ENCODE results near the gene ZNF212. TPM values are rescaled to one million over a fixed set of nuclear protein-coding genes. Genes with fewer than 3 reads are reported as not detected.

Gene ZNF212
- total RNA-seq, 4 donors from 2014 or later, result 9.0 to 25.0 (median 14.0) TPM

DNA sequence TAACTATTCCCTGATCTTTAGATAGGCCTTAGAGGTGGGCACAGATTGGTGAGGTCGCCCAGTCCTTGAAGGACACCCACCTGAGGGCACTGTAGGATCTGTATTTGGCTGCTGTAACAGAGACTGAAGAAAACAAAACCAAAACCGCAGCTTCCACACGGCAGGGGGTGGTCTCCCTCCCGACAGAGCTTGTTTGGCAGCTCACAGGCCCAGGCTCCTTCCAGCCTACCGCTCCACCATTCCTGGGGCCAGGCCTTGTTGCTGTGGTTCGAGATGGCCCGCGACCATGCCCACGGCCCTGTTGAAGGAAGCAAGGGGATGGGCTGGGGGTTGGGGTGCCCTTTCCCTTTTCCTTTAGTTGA, 53.0 kb downstream of the ZNF212 start:
- intact Hi-C loops (cut with DNase I; ENCODE audit: low total_unique reads), result no loop called here
- 78 to 83% methylated on average over 9 of the region's 9 CpGs for WGBS, 2 donors
- no peak overlapping the region for H3K4me3 ChIP-seq (ENCODE audit: low read depth, poor library complexity, severe bottlenecking)
- TF ChIP-seq, protein P1, sequence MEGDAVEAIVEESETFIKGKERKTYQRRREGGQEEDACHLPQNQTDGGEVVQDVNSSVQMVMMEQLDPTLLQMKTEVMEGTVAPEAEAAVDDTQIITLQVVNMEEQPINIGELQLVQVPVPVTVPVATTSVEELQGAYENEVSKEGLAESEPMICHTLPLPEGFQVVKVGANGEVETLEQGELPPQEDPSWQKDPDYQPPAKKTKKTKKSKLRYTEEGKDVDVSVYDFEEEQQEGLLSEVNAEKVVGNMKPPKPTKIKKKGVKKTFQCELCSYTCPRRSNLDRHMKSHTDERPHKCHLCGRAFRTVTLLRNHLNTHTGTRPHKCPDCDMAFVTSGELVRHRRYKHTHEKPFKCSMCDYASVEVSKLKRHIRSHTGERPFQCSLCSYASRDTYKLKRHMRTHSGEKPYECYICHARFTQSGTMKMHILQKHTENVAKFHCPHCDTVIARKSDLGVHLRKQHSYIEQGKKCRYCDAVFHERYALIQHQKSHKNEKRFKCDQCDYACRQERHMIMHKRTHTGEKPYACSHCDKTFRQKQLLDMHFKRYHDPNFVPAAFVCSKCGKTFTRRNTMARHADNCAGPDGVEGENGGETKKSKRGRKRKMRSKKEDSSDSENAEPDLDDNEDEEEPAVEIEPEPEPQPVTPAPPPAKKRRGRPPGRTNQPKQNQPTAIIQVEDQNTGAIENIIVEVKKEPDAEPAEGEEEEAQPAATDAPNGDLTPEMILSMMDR (IDR thresholded peaks at IDR 0.05), result no peak
- no peak for TF ChIP-seq POLR2A (IDR thresholded peaks at IDR 0.05)
- DNase-seq (ENCODE audit: low spot score in 2 of 2), result no peak

DNA sequence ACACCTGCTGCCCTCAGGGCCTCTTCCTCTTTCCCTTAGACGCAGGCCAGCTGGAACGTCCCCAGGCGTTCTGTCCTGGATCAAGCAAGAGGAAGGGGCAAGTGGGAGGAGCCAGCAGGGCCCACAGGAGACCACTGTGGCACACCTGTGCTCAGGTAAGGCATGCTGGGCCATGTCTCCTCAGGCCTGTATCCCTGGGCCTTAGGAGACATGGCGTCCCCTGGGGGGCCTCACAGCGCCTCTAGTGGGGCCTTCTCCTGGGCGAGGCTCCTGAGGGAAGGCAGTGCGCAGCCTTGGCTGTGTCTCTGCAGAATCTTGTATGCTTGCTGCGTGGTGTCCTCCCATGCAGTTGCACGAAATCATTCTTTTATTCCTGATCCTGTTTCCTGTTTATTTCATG, 53.9 kb downstream of the ZNF212 start:
- TF ChIP-seq POLR2A (IDR thresholded peaks at IDR 0.05), result no peak
- TF ChIP-seq, protein P1 (IDR thresholded peaks at IDR 0.05), result no peak
- 77 to 85% methylated on average over 5 to 9 of the region's 9 CpGs for WGBS, 2 donors
- intact Hi-C loops (cut with DNase I; ENCODE audit: low total_unique reads), result no loop called here
- no peak overlapping the region for H3K4me3 ChIP-seq (ENCODE audit: low read depth, poor library complexity, severe bottlenecking)
- no peak for DNase-seq (ENCODE audit: low spot score in 2 of 2)

DNA sequence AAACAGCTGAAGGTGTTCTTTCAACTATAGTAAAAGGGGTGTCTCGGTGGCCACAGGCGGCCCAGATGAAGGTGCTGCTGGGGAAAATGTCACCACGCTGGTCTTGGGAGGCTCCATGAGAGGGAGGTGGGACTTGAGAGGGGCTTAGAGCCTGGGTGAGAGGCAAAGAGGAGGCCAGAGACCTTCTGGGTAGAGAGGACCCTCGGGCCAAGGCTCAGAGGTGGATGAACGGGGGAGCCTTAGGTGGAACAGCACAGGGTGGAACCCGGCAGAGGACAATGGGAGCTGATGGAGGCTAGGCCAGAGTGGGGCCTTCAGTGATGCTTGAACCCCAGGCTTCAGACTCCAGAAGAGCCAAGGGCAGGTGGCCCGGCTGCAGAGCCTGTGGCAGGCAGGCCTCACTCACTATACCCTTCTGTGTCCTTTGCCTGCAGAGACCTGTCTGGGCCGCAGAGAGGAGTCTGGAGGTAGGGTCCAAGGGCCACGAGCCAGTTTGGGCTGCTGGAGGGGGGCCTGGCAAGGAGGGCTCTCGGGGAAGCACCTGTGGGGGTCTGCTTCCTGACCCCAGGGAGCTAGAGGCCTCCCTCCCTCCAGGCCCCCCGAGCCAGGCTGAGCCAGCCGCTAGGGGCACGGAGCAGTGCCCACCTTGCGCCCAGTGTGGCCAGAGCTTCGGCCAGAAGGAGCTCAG, 54.6 kb downstream of the ZNF212 start:
- no peak for TF ChIP-seq POLR2A (IDR thresholded peaks at IDR 0.05)
- TF ChIP-seq, protein P1 (IDR thresholded peaks at IDR 0.05), result no peak
- intact Hi-C loops (cut with DNase I; ENCODE audit: low total_unique reads), result no loop called here
- WGBS, 2 donors, result 93% methylated on average over 11 to 15 of the region's 15 CpGs

DNA sequence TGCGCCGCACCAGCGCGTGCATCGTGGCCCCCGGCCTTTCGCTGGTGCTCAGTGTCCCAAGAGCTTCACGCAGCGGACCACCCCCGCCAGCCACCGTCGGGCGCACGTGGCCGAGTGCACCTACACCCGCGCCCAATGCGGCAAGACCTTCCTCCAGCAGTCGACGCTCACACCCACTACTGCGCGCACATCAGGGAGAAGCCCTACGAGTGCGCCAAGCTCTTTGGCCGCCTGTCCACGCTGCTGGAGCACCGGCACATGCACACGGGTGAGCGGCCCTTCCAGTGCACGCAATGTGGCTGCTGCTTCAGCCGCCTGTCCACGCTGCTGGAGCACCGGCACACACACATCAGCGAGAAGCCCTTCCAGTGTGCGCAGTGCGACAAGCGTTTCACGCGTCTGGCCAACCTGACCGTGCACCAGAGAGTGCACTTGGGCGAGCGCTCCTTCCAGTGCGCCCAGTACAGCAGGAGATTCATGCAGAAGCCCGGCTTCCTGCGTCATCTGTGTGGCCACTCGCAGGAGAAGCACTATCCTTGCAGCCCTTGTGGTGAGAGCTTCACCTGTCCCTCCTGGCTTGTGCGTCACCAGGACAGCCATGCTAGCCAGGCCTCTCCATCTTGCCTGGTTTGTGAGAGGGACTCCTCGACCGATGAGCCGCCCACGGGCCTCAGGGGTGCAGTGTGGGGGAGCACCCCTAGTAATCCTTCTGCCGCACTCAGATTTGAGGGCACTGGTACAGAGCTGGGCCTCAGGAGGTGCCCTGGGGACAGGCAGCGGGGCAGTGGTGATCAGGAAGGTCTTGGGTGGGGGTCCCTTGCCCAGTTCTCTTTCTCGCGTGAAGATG, 55.4 kb downstream of the ZNF212 start:
- DNase-seq (ENCODE audit: low spot score in 2 of 2), result peak in 1 of 2 donors; percentile 79
- WGBS, 2 donors, result 95 to 98% methylated on average over 43 to 45 of the region's 55 CpGs
- intact Hi-C loops (cut with DNase I; ENCODE audit: low total_unique reads), result no loop called here
- H3K4me3 ChIP-seq (ENCODE audit: low read depth, poor library complexity, severe bottlenecking), result no peak overlapping the region
- TF ChIP-seq, protein P1 (IDR thresholded peaks at IDR 0.05), result no peak
- TF ChIP-seq POLR2A (IDR thresholded peaks at IDR 0.05), result no peak

More for the DNA sequence above, 54.6 kb downstream of the ZNF212 start:
- H3K4me3 ChIP-seq (ENCODE audit: low read depth, poor library complexity, severe bottlenecking), result no peak overlapping the region
- peak in 1 of 2 donors; percentile 69 for DNase-seq (ENCODE audit: low spot score in 2 of 2)

DNA sequence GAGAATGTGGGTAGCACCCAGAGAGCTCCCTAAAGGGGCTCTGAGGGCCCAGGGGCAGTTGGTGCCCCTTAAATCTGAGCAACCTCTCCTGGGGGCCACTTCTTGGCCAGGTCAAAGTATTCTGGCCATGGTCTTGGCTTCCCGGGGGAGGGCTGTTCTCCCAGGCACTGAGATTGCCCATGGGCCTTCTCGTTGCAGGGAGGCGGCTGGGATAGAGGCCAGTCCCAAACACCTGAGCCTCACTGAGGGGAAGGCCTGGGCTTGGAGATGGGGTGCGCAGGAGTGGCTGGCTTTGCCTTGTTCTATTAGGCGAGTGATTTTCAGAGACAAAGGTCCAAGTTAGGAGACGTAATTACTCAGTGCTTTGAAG, 56.0 kb downstream of the ZNF212 start:
- WGBS, 2 donors, result 89 to 93% methylated on average over 6 of the region's 6 CpGs
- H3K4me3 ChIP-seq (ENCODE audit: low read depth, poor library complexity, severe bottlenecking), result no peak overlapping the region
- intact Hi-C loops (cut with DNase I; ENCODE audit: low total_unique reads), result no loop called here
- DNase-seq (ENCODE audit: low spot score in 2 of 2), result peak in 1 of 2 donors; percentile 43
- TF ChIP-seq POLR2A (IDR thresholded peaks at IDR 0.05), result no peak
- TF ChIP-seq, protein P1 (IDR thresholded peaks at IDR 0.05), result no peak

All from lower leg skin (tissue), 4 donors.